ENCODE measurements around the gene ADD1. TPM values are rescaled to one million over a fixed set of nuclear protein-coding genes. Genes with fewer than 3 reads are reported as not detected.

Gene ADD1
- total and polyA plus RNA-seq, 2 donors (not counting 1 experiment from before 2014, with no cell fraction given): 302 to 383 TPM

GRCh38 chr4:2908686-2909085 is 65.0 kb downstream of the ADD1 start:
- H3K79me2 ChIP-seq (ENCODE audit: control insufficient read depth, insufficient read depth, low read length): peaks cover 44% of the 10 kb centered on the region
- H3K4me3 Mint-ChIP-seq: no peak overlapping the region
- H3K27me3 Mint-ChIP-seq: no peaks in the 10 kb centered on the region
- H3K9me3 ChIP-seq (ENCODE audit: control extremely low read depth in 1 of 3, control insufficient read depth in 2 of 3, insufficient read depth in 1 of 3, low read length in 2 of 3): no peaks in the 10 kb centered on the region
- CTCF ChIA-PET: no interaction called here
- H3K4me2 ChIP-seq (replicated peaks; ENCODE audit: low read depth, low read length, poor library complexity, severe bottlenecking): no peak overlapping the region
- H4K20me1 ChIP-seq (ENCODE audit: control insufficient read depth, insufficient read depth, low read length, poor library complexity, severe bottlenecking): peaks cover 79% of the 10 kb centered on the region
- no peak for TF ChIP-seq CTCF (IDR thresholded peaks at IDR 0.05)
- no peak for TF ChIP-seq EZH2 (IDR thresholded peaks at IDR 0.05; ENCODE audit: borderline replicate concordance, insufficient read depth, low read depth, low read length, poor library complexity, severe bottlenecking)
- intact Hi-C loops (cut with micrococcal nuclease): no loop called here
- no peak overlapping the region for H3K9ac ChIP-seq (ENCODE audit: low read length)
- POLR2A ChIA-PET: no interaction called here
- no peaks in the 10 kb centered on the region for H3K4me1 ChIP-seq (ENCODE audit: control insufficient read depth in 2 of 2, insufficient read depth in 2 of 2, low read length in 2 of 2)
- H3K9me3 Mint-ChIP-seq (ENCODE audit: insufficient read depth): no peaks in the 10 kb centered on the region
- H3K27ac Mint-ChIP-seq: no peak overlapping the region
- no peak overlapping the region for H2AFZ ChIP-seq (ENCODE audit: insufficient read depth, low read depth, low read length, poor library complexity, severe bottlenecking)
- H3K27ac ChIP-seq (ENCODE audit: low read length in 2 of 2): no peak overlapping the region
- no peak for DNase-seq
- no peak overlapping the region for H3K4me3 ChIP-seq (ENCODE audit: control extremely low read depth in 1 of 5, extremely low read depth in 1 of 5, insufficient read depth in 1 of 5, low read depth in 2 of 5, low read length in 4 of 5)
- H3K4me1 Mint-ChIP-seq: peaks cover 4% of the 10 kb centered on the region
- ATAC-seq (ENCODE audit: low read depth): no peak
- H3K27me3 ChIP-seq (replicated peaks in 1 of 4; ENCODE audit: control extremely low read depth in 1 of 4, control insufficient read depth in 3 of 4, insufficient read depth in 4 of 4, low read length in 3 of 4): no peaks in the 10 kb centered on the region
- WGBS (ENCODE audit: insufficient coverage): 98% methylated on average over 4 of the region's 7 CpGs
- H3K36me3 ChIP-seq (replicated peaks in 1 of 2; ENCODE audit: control extremely low read depth in 1 of 2, control insufficient read depth in 1 of 2, extremely low read depth in 1 of 2, insufficient read depth in 2 of 2, low read length in 1 of 2): peaks cover 12 to 90% of the 10 kb centered on the region in 2 experiments

- no peak overlapping the region for H3K4me3 ChIP-seq (ENCODE audit: control extremely low read depth in 1 of 5, extremely low read depth in 1 of 5, insufficient read depth in 1 of 5, low read depth in 2 of 5, low read length in 4 of 5)
- H3K9me3 ChIP-seq (ENCODE audit: control extremely low read depth in 1 of 3, control insufficient read depth in 2 of 3, insufficient read depth in 1 of 3, low read length in 2 of 3): no peaks in the 10 kb centered on the region
- H3K79me2 ChIP-seq (ENCODE audit: control insufficient read depth, insufficient read depth, low read length): peaks cover 53% of the 10 kb centered on the region
- TF ChIP-seq EZH2 (IDR thresholded peaks at IDR 0.05; ENCODE audit: borderline replicate concordance, insufficient read depth, low read depth, low read length, poor library complexity, severe bottlenecking) (no peak), CTCF (IDR thresholded peaks at IDR 0.05) (no peak)
- no peak for DNase-seq
- H3K4me1 Mint-ChIP-seq: peaks cover 9% of the 10 kb centered on the region
- H3K27me3 ChIP-seq (replicated peaks in 1 of 4; ENCODE audit: control extremely low read depth in 1 of 4, control insufficient read depth in 3 of 4, insufficient read depth in 4 of 4, low read length in 3 of 4): no peaks in the 10 kb centered on the region
- no peaks in the 10 kb centered on the region for H3K4me1 ChIP-seq (ENCODE audit: control insufficient read depth in 2 of 2, insufficient read depth in 2 of 2, low read length in 2 of 2)
- no peak for ATAC-seq (ENCODE audit: low read depth)
- peaks cover 80% of the 10 kb centered on the region for H4K20me1 ChIP-seq (ENCODE audit: control insufficient read depth, insufficient read depth, low read length, poor library complexity, severe bottlenecking)
- no peak overlapping the region for H3K9ac ChIP-seq (ENCODE audit: low read length)
- peaks cover 13 to 92% of the 10 kb centered on the region in 2 experiments for H3K36me3 ChIP-seq (replicated peaks in 1 of 2; ENCODE audit: control extremely low read depth in 1 of 2, control insufficient read depth in 1 of 2, extremely low read depth in 1 of 2, insufficient read depth in 2 of 2, low read length in 1 of 2)
- no peak overlapping the region for H2AFZ ChIP-seq (ENCODE audit: insufficient read depth, low read depth, low read length, poor library complexity, severe bottlenecking)
- ChIA-PET POLR2A (no interaction called here), CTCF (interaction anchor here (0.6 to 2.9 kb wide), 7 partner anchors 14 to 146 kb away, joined by 3 to 11 read pairs (median 4); no protein-coding TSS in a partner anchor)
- no peak overlapping the region for H3K4me2 ChIP-seq (replicated peaks; ENCODE audit: low read depth, low read length, poor library complexity, severe bottlenecking)
- no peak overlapping the region for H3K27ac ChIP-seq (ENCODE audit: low read length in 2 of 2)
- no peak overlapping the region for H3K27ac Mint-ChIP-seq
- H3K27me3 Mint-ChIP-seq: no peaks in the 10 kb centered on the region
- WGBS (ENCODE audit: insufficient coverage): 96% methylated on average over 8 of the region's 8 CpGs
- intact Hi-C loops (cut with micrococcal nuclease): no loop called here
- H3K9me3 Mint-ChIP-seq (ENCODE audit: insufficient read depth): no peaks in the 10 kb centered on the region
- H3K4me3 Mint-ChIP-seq: no peak overlapping the region
Measured at GRCh38 chr4:2909583-2909982, 65.9 kb downstream of the ADD1 start.
